Measurements from ENCODE around the gene USP22.
"Not testable (repeated sequence)": the region's sequence is repeated elsewhere in the genome, so short reads cannot be mapped to it uniquely, and the experiment has no call there.

Gene USP22

DNA sequence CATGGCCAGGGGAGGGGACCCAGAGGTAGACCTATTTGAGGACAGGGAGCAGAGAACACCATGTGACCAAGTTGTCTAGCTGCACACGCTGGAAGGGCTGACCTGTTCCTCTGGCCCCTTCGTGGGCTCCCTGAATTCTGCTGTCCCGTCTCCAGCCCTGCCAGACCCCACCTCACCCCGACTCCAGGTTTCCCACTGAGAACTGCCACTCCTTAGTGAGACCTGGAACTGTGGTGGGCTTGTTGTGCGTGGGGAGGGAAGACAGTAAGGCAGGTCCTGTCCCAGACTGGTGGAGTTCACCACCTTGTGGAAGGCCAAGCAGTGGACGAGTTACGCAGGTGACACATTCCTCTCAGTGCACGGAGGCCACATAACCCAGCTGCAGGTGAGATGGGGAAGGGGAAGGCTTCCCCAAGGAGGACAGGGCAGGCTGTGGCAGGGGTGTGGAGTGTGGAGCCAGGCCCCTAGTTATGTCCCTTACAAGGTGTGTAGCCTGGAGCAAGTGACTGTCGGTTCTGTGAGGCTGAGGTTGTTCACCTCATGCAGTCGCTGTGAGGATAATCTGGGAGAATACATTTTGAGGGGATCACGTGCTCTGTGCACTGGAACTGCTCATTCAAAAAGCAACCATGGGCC is 54.7 kb downstream of the USP22 start:
- DNase-seq (ENCODE audit: low spot score) = no peak

GRCh38 chr17:20987511-20987910 is 55.3 kb downstream of the USP22 start:
- DNase-seq (ENCODE audit: low spot score) = no peak

DNA sequence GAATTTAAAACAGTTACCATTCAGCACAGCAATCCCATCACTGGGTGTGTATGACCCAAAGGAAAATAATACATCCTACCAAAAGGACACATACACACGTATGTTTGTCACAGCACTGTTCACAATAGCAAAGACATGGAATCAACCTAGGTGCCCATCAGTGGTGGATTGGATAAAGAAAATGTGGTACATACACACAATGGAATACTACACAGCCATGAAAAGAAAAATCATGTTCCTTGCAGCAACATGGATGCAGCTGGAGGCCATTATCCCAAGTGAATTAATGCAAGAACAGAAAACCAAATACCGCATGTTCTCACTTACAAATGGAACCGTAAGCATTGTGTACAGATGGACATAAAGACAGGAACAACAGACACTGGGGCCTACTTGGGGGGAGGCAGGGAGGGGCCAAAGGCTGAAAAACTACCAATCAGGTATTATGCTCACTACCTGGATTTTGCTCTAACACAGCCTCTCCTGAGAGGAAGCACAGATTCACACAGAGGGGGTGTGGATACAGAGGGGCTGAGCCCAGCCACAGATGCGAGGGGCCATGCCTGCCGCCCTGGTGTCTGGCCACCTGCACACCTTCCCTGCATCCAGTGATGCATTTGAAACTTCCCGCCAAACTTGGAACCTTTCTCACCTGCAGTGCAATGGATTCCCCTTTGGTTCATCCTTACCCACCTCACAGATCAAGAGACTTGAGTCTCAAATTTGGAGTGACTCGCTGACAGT is 55.9 kb downstream of the USP22 start:
- DNase-seq (ENCODE audit: low spot score) = no peak

DNA sequence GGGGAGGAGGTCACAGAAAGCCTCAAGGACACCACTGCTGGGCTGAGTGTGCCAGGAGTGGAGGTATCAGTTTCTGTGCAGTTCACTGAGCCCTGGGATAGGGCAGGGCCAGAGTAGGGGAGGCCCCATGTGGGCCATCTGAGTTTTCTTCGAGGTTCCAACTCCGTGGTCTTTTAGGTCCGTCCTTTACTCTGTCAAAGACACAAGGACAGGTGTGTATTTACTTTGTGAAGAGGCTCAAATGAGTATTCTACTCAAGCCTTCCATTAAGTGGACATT is 59.5 kb downstream of the USP22 start:
- no peak for DNase-seq (ENCODE audit: low spot score)

DNA sequence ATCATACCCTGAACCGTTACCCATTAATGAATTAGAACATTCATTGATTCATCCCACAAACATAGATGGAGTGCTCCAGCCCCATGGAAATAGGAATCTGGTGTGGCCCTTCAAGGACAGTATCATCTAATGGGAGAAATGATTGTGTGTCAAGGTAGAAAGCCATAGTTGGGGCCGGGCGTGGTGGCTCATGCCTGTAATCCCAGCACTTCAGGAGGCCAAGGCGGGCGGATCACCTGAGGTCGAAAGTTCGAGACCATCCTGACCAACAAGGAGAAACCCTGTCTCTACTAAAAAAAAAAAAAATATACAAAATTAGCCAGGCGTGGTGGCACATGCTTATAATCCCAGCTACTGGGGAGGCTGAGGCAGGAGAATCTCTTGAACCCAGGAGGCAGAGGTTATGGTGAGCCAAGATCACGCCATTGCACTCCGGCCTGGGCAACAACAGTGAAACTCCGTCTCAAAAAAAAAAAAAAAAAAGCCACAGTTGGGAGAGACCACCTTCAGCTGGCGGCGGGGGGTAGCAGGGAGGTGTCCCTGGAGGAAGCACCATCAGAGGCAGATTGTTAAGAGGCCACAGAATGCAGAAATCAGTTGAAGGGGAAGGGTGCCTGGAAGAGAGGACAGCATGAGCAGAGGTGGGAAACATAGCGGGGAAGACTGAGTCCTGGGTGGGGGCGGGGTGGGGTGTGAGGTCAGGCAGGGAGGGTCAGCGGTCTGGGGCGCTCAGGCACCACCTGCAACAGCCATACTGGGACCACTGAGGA is 60.0 kb downstream of the USP22 start:
- no peak for DNase-seq (ENCODE audit: low spot score)

- no peak for DNase-seq (ENCODE audit: low spot score)
These were observed 61.5 kb downstream of the USP22 start for GRCh38 chr17:20981046-20981920.

- DNase-seq (ENCODE audit: low spot score) = no peak
These were observed 63.1 kb downstream of the USP22 start for GRCh38 chr17:20979792-20980083.

DNA sequence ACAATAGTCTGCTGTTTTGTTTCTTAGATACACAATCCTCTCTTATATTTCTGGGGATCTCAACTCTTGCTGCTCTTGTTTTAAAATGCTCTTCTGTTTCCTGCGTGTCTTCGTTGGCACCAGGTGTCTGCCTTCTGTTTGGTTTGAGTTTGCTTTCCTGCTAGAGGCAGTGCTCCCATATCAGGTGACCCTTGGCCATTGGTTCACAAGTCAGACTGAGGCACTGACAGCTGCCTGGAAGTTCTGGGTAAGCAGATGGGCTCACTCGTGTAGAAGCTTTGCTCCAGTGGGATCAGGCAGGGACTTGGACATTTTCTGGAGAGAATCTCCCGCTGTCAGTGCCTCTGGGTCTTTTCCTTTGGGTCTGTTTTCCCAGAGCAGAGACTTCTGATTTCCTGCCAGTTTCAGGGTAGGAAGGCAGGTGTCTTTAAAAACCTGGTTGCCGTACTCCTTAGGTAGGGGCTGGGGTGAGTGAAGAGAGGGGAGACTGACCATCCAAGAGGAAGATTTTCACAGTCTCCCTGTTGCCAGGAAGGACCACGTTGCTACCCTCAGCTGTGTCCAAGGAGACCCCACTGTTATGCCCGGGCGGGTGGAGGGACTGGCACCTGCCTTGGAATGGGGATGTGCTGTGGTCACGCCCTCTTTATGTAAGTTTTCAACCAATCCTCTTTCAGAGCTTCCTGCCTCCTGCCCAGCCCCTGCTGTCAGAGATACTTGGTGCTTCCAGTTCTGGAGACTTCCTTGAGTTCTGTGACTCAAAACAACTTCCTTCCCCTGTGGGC is 63.6 kb downstream of the USP22 start:
- not testable (repeated sequence) for DNase-seq (ENCODE audit: low spot score)

DNA sequence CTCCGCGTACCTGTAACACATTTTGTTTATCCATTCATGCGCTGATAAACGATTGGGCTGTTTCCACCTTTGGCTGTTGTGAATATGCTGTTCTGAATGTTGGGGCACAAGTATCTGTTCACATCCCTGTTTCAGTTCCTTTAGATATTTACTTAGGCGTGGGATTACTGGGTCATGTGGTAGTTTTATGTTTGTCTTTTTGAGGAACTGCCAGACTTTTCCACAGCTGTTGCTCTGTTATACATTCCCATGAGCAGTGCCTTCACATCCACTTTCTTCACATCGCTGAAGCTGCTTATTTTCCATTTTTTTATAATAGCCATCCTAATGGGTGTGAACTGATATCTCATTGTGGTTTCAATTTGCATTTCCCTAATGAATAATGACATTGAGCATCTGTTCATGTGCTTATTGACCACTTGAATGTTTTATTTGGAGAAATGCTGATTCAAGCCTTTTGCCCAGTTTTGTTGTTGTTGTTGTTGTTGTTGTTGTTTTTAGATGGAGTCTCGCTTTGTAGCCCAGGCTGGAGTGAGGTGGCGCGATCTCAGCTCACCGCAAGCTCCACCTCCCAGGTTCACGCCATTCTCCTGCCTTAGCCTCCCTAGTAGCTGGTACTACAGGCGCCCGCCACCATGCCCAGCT is 65.1 kb downstream of the USP22 start:
- DNase-seq (ENCODE audit: low spot score) = not testable (repeated sequence)

DNA sequence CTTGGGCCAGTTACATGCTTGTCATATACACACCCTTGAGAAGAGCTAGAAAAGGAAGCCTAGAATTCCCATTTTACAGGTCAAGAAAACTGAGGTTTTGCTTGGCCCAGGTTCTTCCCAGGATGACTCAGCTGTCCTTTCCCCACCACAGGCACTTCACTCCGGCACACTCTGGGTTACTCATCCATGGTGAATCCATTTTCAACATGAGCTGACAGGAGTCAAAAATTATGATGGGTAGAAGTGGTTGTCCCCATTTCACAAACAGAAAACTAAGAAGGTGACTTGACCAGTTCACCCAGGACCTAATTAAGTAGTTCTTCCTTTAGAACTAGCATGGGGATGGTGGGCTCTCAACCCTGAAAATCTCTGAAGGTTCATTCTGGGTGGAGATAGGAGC is 67.2 kb downstream of the USP22 start:
- peak; percentile 34 for DNase-seq (ENCODE audit: low spot score)

- DNase-seq (ENCODE audit: low spot score) = no peak
These were observed 72.5 kb downstream of the USP22 start for GRCh38 chr17:20970329-20970728.

DNA sequence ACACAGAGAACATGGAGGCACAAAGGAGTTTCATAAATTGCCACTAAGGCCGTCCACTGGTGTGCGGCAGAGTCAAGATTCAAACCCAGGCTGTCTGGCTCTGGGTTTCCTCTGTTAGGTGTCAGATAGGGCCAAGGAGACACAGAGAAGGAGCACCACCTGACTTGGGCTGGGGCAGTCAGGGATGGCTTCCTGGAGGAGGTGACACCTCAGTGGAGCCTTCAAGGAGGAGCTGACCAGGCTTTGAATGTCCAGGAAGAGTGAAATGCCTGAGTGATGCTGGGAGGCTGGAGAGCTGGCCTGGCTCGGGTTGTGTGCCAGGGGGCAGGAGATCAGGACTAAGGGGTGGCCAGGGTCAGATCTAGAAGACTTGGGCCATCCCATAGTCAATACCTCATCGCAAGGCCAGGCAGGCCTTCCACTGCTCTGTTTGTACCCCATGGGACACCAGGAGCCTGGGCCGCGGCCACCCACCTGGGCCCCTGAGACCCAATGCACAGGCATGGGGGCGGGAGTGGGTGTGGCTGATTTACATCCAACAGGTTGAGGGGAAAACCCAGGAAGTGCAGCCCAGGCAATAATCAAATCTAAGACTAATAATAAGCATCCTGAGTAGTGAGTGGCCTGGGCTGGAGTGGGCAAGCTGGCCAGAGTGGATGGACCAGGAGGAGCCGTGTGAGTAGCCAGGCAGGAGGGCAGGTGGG is 73.7 kb downstream of the USP22 start:
- no peak for DNase-seq (ENCODE audit: low spot score)

DNA sequence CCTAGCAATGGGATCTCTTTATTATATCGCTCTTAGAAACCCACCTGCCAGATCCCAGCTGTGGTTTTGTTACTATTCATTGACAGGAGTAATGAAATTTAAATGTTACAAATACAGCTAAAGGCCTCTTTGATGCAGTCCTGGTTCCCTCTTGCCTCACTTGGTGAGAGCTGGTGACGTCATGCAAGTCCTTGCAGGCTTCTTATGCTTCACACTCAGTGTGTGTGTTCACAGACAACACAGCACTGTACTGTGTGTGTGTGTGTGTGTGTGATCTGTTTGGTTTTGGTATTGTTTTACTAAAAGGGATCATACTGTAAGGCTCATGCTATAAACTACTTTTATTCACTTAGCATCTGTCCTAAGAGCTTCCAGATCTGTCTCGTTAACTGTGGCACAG is 75.0 kb downstream of the USP22 start:
- no peak for DNase-seq (ENCODE audit: low spot score)

GRCh38 chr17:20966870-20967269 is 75.9 kb downstream of the USP22 start:
- DNase-seq (ENCODE audit: low spot score) = no peak

DNA sequence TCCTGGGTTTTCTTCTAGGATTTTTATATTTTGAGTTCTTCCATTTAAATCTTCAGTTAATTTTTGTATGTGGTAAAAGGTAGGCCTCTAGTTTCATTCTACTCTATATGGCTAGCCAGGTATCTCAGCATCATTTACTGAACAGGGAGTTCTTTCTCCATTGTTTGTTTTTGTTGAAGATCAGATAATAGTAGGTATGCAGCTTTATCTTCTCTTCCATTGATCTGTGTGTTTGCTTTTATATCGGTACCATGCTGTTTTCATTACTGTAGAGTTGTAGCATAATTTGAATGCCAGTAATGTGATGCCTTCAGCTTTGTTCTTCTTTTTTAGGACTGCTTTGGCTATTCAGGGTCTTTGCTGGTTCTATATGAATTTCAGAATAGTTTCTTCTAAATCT is 77.3 kb downstream of the USP22 start:
- no peak for DNase-seq (ENCODE audit: low spot score)

- DNase-seq (ENCODE audit: low spot score) = no peak
These were observed 81.2 kb downstream of the USP22 start for GRCh38 chr17:20961586-20961985.

DNA sequence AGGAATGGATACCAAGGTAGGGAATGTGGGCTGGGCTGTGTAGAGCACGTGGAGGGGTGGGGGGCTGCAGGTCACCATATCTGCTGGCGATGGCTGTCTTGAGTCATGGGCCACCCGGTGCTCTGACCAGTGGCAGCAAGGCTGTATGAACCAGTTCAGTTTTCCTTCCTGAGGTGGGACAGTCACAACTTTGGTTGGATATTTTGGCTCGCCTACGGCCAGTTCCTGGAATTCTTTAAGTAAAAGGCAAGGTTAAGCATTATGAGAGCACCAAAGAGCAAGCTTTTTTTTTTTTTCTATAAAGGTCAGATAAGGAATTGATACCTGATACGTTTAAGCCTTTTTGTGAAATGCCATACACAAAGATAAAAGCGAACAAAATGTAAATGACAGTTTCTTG is 81.9 kb downstream of the USP22 start:
- DNase-seq (ENCODE audit: low spot score) = no peak

GRCh38 chr17:20955427-20956323 is 87.1 kb downstream of the USP22 start:
- peak; percentile 23 for DNase-seq (ENCODE audit: low spot score)

DNA sequence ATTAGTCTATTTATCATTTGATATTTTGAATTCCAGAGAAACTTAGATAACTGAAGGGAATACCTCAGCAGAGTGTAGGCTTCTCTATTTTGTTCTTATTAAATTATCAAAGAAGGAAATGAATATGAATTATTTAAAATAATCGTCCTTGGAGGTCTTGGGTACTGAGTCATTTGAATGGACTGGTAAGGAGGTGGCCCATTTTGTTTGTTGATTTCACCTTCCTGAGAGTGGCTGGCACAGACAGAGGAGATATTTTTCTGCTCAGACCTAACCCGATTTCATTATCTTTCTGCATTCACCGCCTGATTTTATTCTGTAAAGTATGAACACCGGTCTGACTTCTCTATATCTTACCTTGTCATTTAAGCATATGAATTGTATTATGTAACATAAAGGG is 88.0 kb downstream of the USP22 start:
- no peak for DNase-seq (ENCODE audit: low spot score)

- no peak for DNase-seq (ENCODE audit: low spot score)
These were observed 90.6 kb downstream of the USP22 start for GRCh38 chr17:20952183-20952582.
